Suprapubic skin (tissue), 4 donors: Measurements from ENCODE around the gene SIRPA. TPM values are rescaled to one million over a fixed set of nuclear protein-coding genes. Genes with fewer than 3 reads are reported as not detected.
A peak's percentile ranks its signal among the peaks of the same experiment; 100 is the strongest.

Experiments used
- DNase-seq, 2 donors: peaks; one replicate each; pipeline ENCODE4 v3.0.0-alpha.2; 2019; ENCODE audit warnings: low spot score in 2 of 2
- H3K27ac ChIP-seq: fragments of 200-600 bp; sonication (generic); one replicate; pipeline ENCODE4 v1.5.1; 2019
- H3K27me3 ChIP-seq: fragments of 200-600 bp; sonication (generic); one replicate; pipeline ENCODE4 v1.5.1; 2019
- H3K36me3 ChIP-seq: fragments of 200-600 bp; sonication (generic); one replicate; pipeline ENCODE4 v1.5.1; 2019
- H3K4me1 ChIP-seq: fragments of 200-600 bp; sonication (generic); one replicate; pipeline ENCODE4 v1.5.1; 2019
- H3K4me3 ChIP-seq: fragments of 200-600 bp; sonication (generic); one replicate; pipeline ENCODE4 v1.5.1; 2019; ENCODE audit warnings: mild to moderate bottlenecking
- H3K9me3 ChIP-seq: fragments of 200-600 bp; sonication (generic); one replicate; pipeline ENCODE4 v1.5.1; 2019
- CTCF ChIP-seq, 2 donors: fragments of 200-600 bp in 1 of 2; fragments of 450-650 bp in 1 of 2; sonication (generic) in 1 of 2; IDR thresholded peaks; one replicate each; pipeline ENCODE4 v1.5.1; 2016 to 2019; ENCODE audit warnings: antibody characterized with exemption in 2 of 2, mild to moderate bottlenecking in 1 of 2, moderate library complexity in 1 of 2
- EP300 ChIP-seq: sonication (generic); formaldehyde crosslinking; IDR thresholded peaks from one replicate; pipeline ENCODE4 v1.6.1; 2017; ENCODE audit warnings: antibody characterized with exemption
- POLR2A ChIP-seq, 2 donors: fragments of 450-650 bp; IDR thresholded peaks; one replicate each; pipeline ENCODE4 v1.6.1; 2017; ENCODE audit warnings: antibody characterized with exemption in 2 of 2, mild to moderate bottlenecking in 2 of 2, moderate library complexity in 2 of 2
- POLR2AphosphoS5 ChIP-seq, 3 donors: sonication (generic); formaldehyde crosslinking; IDR thresholded peaks; one replicate each; pipeline ENCODE4 v1.6.1; 2017; ENCODE audit warnings: antibody characterized with exemption in 3 of 3
- WGBS: methylation state at CpG from one replicate; pipeline ENCODE4 v1.1.5; 2018; 5-methylcytosine and 5-hydroxymethylcytosine counted together
- total RNA-seq, 4 donors: library from RNA; depleted of rRNA; stranded (reverse); fragments of >200 nt; gene quantifications; one replicate each; pipeline ENCODE4 v1.1.0, GENCODE V29; 2016

Gene SIRPA
- total RNA-seq, 4 donors from 2014 or later: 30.3 to 53.3 (median 47.3) TPM

- no peak overlapping the region for H3K27ac ChIP-seq
- H3K36me3 ChIP-seq: no peaks in the 10 kb centered on the region
- DNase-seq: peak in 1 of 2 donors; percentile 41
- TF ChIP-seq EP300: no peak
- no peak for TF ChIP-seq POLR2A (IDR thresholded peaks at IDR 0.05)
- no peak for TF ChIP-seq CTCF (IDR thresholded peaks at IDR 0.05)
- TF ChIP-seq POLR2AphosphoS5 (IDR thresholded peaks at IDR 0.05): no peak
- H3K9me3 ChIP-seq: no peaks in the 10 kb centered on the region
- H3K4me3 ChIP-seq: no peak overlapping the region
- peaks cover 10% of the 10 kb centered on the region for H3K4me1 ChIP-seq
- 70% methylated on average over 4 of the region's 5 CpGs for WGBS
- H3K27me3 ChIP-seq: no peaks in the 10 kb centered on the region
Observed at GRCh38 chr20:1961374-1961773, 66.2 kb downstream of the SIRPA start.

- no peaks in the 10 kb centered on the region for H3K36me3 ChIP-seq
- DNase-seq: no peak
- no peak for TF ChIP-seq POLR2A (IDR thresholded peaks at IDR 0.05)
- no peak for TF ChIP-seq CTCF (IDR thresholded peaks at IDR 0.05)
- TF ChIP-seq EP300: no peak
- TF ChIP-seq POLR2AphosphoS5 (IDR thresholded peaks at IDR 0.05): no peak
- H3K27me3 ChIP-seq: no peaks in the 10 kb centered on the region
- WGBS: 80% methylated on average over 4 of the region's 4 CpGs
- no peaks in the 10 kb centered on the region for H3K9me3 ChIP-seq
- H3K4me3 ChIP-seq: no peak overlapping the region
- H3K27ac ChIP-seq: no peak overlapping the region
- H3K4me1 ChIP-seq: peaks cover 10% of the 10 kb centered on the region
Observed at GRCh38 chr20:1964061-1964460, 68.9 kb downstream of the SIRPA start.

GRCh38 chr20:1964659-1965405 is 69.6 kb downstream of the SIRPA start:
- TF ChIP-seq POLR2AphosphoS5 (IDR thresholded peaks at IDR 0.05) (no peak), EP300 (no peak), POLR2A (IDR thresholded peaks at IDR 0.05) (no peak), CTCF (IDR thresholded peaks at IDR 0.05) (no peak)
- Histone ChIP-seq H3K9me3 (no peaks in the 10 kb centered on the region), H3K27me3 (no peaks in the 10 kb centered on the region), H3K4me1 (peaks cover 10% of the 10 kb centered on the region), H3K36me3 (no peaks in the 10 kb centered on the region), H3K27ac (no peak overlapping the region), H3K4me3 (peak overlapping the region; percentile 21)
- DNase-seq: peak in 1 of 2 donors; percentile 35
- WGBS: 60% methylated on average over 14 of the region's 14 CpGs

- no peaks in the 10 kb centered on the region for H3K9me3 ChIP-seq
- WGBS: 8% methylated on average over 10 of the region's 28 CpGs
- no peak overlapping the region for H3K27ac ChIP-seq
- TF ChIP-seq POLR2AphosphoS5 (IDR thresholded peaks at IDR 0.05) (no peak), CTCF (IDR thresholded peaks at IDR 0.05) (peak; percentile 72 to 88)
- H3K36me3 ChIP-seq: no peaks in the 10 kb centered on the region
- H3K4me3 ChIP-seq: peak overlapping the region; percentile 21
- peaks cover 10% of the 10 kb centered on the region for H3K4me1 ChIP-seq
- H3K27me3 ChIP-seq: no peaks in the 10 kb centered on the region
- peak; percentile 86 to 87 for DNase-seq
Observed at GRCh38 chr20:1965520-1966351, 70.5 kb downstream of the SIRPA start.

GRCh38 chr20:1968964-1969363 is 73.8 kb downstream of the SIRPA start:
- H3K4me1 ChIP-seq: peaks cover 10% of the 10 kb centered on the region
- DNase-seq: peak in 1 of 2 donors; percentile 37
- no peak overlapping the region for H3K4me3 ChIP-seq
- H3K9me3 ChIP-seq: no peaks in the 10 kb centered on the region
- 81% methylated on average over 4 of the region's 4 CpGs for WGBS
- H3K27ac ChIP-seq: no peak overlapping the region
- peaks cover 5% of the 10 kb centered on the region for H3K27me3 ChIP-seq
- TF ChIP-seq POLR2A (IDR thresholded peaks at IDR 0.05) (no peak), EP300 (no peak), POLR2AphosphoS5 (IDR thresholded peaks at IDR 0.05) (no peak), CTCF (IDR thresholded peaks at IDR 0.05) (no peak)
- no peaks in the 10 kb centered on the region for H3K36me3 ChIP-seq
